H9 (cell line): ENCODE measurements around the gene ATP2B2. TPM values are rescaled to one million over a fixed set of nuclear protein-coding genes. Genes with fewer than 3 reads are reported as not detected.

ENCODE experiments used
- DNase-seq: peaks from one replicate; pipeline ENCODE4 v3.0.0-alpha.2; 2017
- H2AFZ ChIP-seq: one replicate; pipeline ENCODE4 v1.6.1; 2013; ENCODE audit warnings: mild to moderate bottlenecking, low read length, control low read depth, moderate library complexity
- H2AK5ac ChIP-seq: 2 replicates; pipeline ENCODE4 v1.6.1; 2013; ENCODE audit warnings: low read length, control low read depth, mixed read lengths; ENCODE audit not compliant: insufficient read length
- H2BK120ac ChIP-seq: one replicate; pipeline ENCODE4 v1.6.1; 2013; ENCODE audit warnings: low read depth, mild to moderate bottlenecking, low read length, control low read depth, inconsistent platforms; ENCODE audit not compliant: poor library complexity, severe bottlenecking
- H2BK12ac ChIP-seq: 2 replicates; pipeline ENCODE4 v1.6.1; 2013; ENCODE audit warnings: low read length, control low read depth, mixed read lengths, low read depth; ENCODE audit not compliant: insufficient read length
- H2BK15ac ChIP-seq: 2 replicates; pipeline ENCODE4 v1.6.1; 2013; ENCODE audit warnings: low read depth, low read length, control low read depth
- H2BK20ac ChIP-seq: one replicate; pipeline ENCODE4 v1.6.1; 2013; ENCODE audit warnings: low read depth, mild to moderate bottlenecking, low read length, control low read depth, inconsistent platforms; ENCODE audit not compliant: poor library complexity, severe bottlenecking
- H2BK5ac ChIP-seq: 2 replicates; pipeline ENCODE4 v1.6.1; 2013; ENCODE audit warnings: low read length, control low read depth, mixed read lengths; ENCODE audit not compliant: insufficient read length
- H3K14ac ChIP-seq: 2 replicates; pipeline ENCODE4 v1.6.1; 2013; ENCODE audit warnings: low read length, control low read depth; ENCODE audit not compliant: insufficient read depth
- H3K18ac ChIP-seq: 2 replicates; pipeline ENCODE4 v1.6.1; 2013; ENCODE audit warnings: low read depth, mild to moderate bottlenecking, mixed read lengths, low read length, control low read depth; ENCODE audit not compliant: insufficient read length
- H3K23ac ChIP-seq: 2 replicates; pipeline ENCODE4 v1.6.1; 2013; ENCODE audit warnings: low read length, control low read depth, mixed read lengths, low read depth; ENCODE audit not compliant: insufficient read length
- H3K23me2 ChIP-seq: 2 replicates; pipeline ENCODE4 v1.6.1; 2013; ENCODE audit warnings: low read depth, mild to moderate bottlenecking, mixed read lengths, low read length, control low read depth; ENCODE audit not compliant: insufficient read length, poor library complexity, severe bottlenecking
- H3K27ac ChIP-seq: 2 replicates; pipeline ENCODE4 v1.5.1; 2013; ENCODE audit warnings: low read length, control low read depth, mixed read lengths, low read depth; ENCODE audit not compliant: insufficient read length
- H3K27me3 ChIP-seq: 2 replicates; pipeline ENCODE4 v1.6.1; 2013; ENCODE audit warnings: low read length, control low read depth, inconsistent platforms; ENCODE audit not compliant: insufficient read depth
- H3K4ac ChIP-seq: 2 replicates; pipeline ENCODE4 v1.6.1; 2013; ENCODE audit warnings: low read depth, mild to moderate bottlenecking, control low read depth, inconsistent platforms, low read length, moderate library complexity
- H3K4me1 ChIP-seq: 2 replicates; pipeline ENCODE4 v1.6.1; 2013; ENCODE audit warnings: low read length, control low read depth, inconsistent platforms; ENCODE audit not compliant: insufficient read depth
- H3K4me2 ChIP-seq: 2 replicates; pipeline ENCODE4 v1.6.1; 2013; ENCODE audit warnings: low read length, control low read depth, mixed read lengths; ENCODE audit not compliant: insufficient read length, insufficient read depth
- H3K56ac ChIP-seq: 2 replicates; pipeline ENCODE4 v1.6.1; 2013; ENCODE audit warnings: low read depth, mild to moderate bottlenecking, mixed read lengths, low read length, control low read depth; ENCODE audit not compliant: insufficient read length
- H3K79me1 ChIP-seq: 2 replicates; pipeline ENCODE4 v1.6.1; 2013; ENCODE audit warnings: low read depth, mild to moderate bottlenecking, moderate library complexity, low read length, control low read depth, inconsistent platforms; ENCODE audit not compliant: insufficient read depth, poor library complexity, severe bottlenecking
- H3K79me2 ChIP-seq: 2 replicates; pipeline ENCODE4 v1.6.1; 2013; ENCODE audit warnings: low read length, control low read depth, inconsistent platforms; ENCODE audit not compliant: insufficient read depth
- H3K9ac ChIP-seq: 2 replicates; pipeline ENCODE4 v1.6.1; 2013; ENCODE audit warnings: low read length, control low read depth, mixed read lengths; ENCODE audit not compliant: insufficient read length; ENCODE audit errors: extremely low read depth
- H3K9me3 ChIP-seq: one replicate; pipeline ENCODE4 v1.6.1; 2013; ENCODE audit warnings: low read depth, low read length, inconsistent platforms; ENCODE audit not compliant: control insufficient read depth
- H3T11ph ChIP-seq: one replicate; pipeline ENCODE4 v1.6.1; 2013; ENCODE audit warnings: mild to moderate bottlenecking, low read length, control low read depth, inconsistent platforms
- H4K20me1 ChIP-seq: one replicate; pipeline ENCODE4 v1.6.1; 2013; ENCODE audit not compliant: control insufficient read depth, insufficient read length, insufficient read depth
- H4K5ac ChIP-seq: 2 replicates; pipeline ENCODE4 v1.6.1; 2013; ENCODE audit warnings: low read depth, mild to moderate bottlenecking, mixed read lengths, low read length, control low read depth; ENCODE audit not compliant: insufficient read length
- H4K8ac ChIP-seq: replicated peaks from 2 replicates; pipeline ENCODE4 v1.6.1; 2013; ENCODE audit warnings: low read length, control low read depth, mixed read lengths, low read depth; ENCODE audit not compliant: insufficient read length
- H4K91ac ChIP-seq: 2 replicates; pipeline ENCODE4 v1.6.1; 2013; ENCODE audit warnings: low read depth, mild to moderate bottlenecking, moderate library complexity, mixed read lengths, low read length, control low read depth; ENCODE audit not compliant: insufficient read length
- H3K27ac Mint-ChIP-seq, 3 experiments: 2 replicates in 2 of 3; 3 replicates in 1 of 3; pipeline ENCODE4 v1.8.0; 2020 to 2021; ENCODE audit warnings: mixed read lengths in 3 of 3, mild to moderate bottlenecking in 1 of 3, moderate library complexity in 1 of 3
- H3K27me3 Mint-ChIP-seq: 2 replicates; pipeline ENCODE4 v1.8.0; 2021; ENCODE audit warnings: low read depth, mild to moderate bottlenecking, moderate library complexity, mixed read lengths
- H3K36me3 Mint-ChIP-seq, 3 experiments: 2 replicates in 2 of 3; 3 replicates in 1 of 3; pipeline ENCODE4 v1.8.0; 2020 to 2021; ENCODE audit warnings: low read depth in 3 of 3, mixed read lengths in 3 of 3; ENCODE audit not compliant: insufficient read depth in 1 of 3
- H3K4me1 Mint-ChIP-seq, 2 experiments: 2 replicates each; pipeline ENCODE4 v1.8.0; 2020; ENCODE audit warnings: mixed read lengths in 2 of 2
- H3K4me3 Mint-ChIP-seq, 2 experiments: 2 replicates in 1 of 2; 3 replicates in 1 of 2; pipeline ENCODE4 v1.8.0; 2020 to 2021; ENCODE audit warnings: mild to moderate bottlenecking in 2 of 2, mixed read lengths in 2 of 2, moderate library complexity in 1 of 2
- H3K9me3 Mint-ChIP-seq, 2 experiments: 2 replicates in 1 of 2; 3 replicates in 1 of 2; pipeline ENCODE4 v1.8.0; 2020; ENCODE audit warnings: mild to moderate bottlenecking in 2 of 2, mixed read lengths in 2 of 2, moderate library complexity in 1 of 2
- WGBS: extraction: QIAGEN DNeasy Blood & Tissue Kit; methylation state at CpG from one replicate; pipeline ENCODE4 v1.1.7; 2013; ENCODE audit warnings: missing lambda C conversion rate, low lambda C conversion rate, mixed read lengths; ENCODE audit not compliant: insufficient read length; ENCODE audit errors: extremely low coverage; 5-methylcytosine and 5-hydroxymethylcytosine counted together
- total RNA-seq: library from RNA; stranded (reverse); gene quantifications from 2 replicates; pipeline ENCODE4 v1.2.1, GENCODE V29; 2021
- TF ChIP-seq, protein P1 (sequence below): fragments of 200-600 bp; sonication (generic); conservative IDR thresholded peaks from 3 replicates; pipeline ENCODE4 v1.8.0; 2021; ENCODE audit warnings: antibody characterized with exemption, mild to moderate bottlenecking

ATP2B2 gene
- total RNA-seq, 1 experiment from 2014 or later: 0.33 TPM

- H3K23ac ChIP-seq: no peak overlapping the region
- no peaks in the 10 kb centered on the region for H3K9me3 ChIP-seq
- H2BK120ac ChIP-seq: no peak overlapping the region
- TF ChIP-seq, protein P1, sequence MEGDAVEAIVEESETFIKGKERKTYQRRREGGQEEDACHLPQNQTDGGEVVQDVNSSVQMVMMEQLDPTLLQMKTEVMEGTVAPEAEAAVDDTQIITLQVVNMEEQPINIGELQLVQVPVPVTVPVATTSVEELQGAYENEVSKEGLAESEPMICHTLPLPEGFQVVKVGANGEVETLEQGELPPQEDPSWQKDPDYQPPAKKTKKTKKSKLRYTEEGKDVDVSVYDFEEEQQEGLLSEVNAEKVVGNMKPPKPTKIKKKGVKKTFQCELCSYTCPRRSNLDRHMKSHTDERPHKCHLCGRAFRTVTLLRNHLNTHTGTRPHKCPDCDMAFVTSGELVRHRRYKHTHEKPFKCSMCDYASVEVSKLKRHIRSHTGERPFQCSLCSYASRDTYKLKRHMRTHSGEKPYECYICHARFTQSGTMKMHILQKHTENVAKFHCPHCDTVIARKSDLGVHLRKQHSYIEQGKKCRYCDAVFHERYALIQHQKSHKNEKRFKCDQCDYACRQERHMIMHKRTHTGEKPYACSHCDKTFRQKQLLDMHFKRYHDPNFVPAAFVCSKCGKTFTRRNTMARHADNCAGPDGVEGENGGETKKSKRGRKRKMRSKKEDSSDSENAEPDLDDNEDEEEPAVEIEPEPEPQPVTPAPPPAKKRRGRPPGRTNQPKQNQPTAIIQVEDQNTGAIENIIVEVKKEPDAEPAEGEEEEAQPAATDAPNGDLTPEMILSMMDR: no peak
- H3K14ac ChIP-seq: no peak overlapping the region
- no peak overlapping the region for H2BK15ac ChIP-seq
- H3K4ac ChIP-seq: no peak overlapping the region
- no peak overlapping the region for H4K5ac ChIP-seq
- H3K27me3 ChIP-seq: no peaks in the 10 kb centered on the region
- no peak for DNase-seq
- H3T11ph ChIP-seq: no peak overlapping the region
- no peak overlapping the region for H3K18ac ChIP-seq
- no peak overlapping the region for H3K27ac ChIP-seq
- H2BK12ac ChIP-seq: no peak overlapping the region
- H2BK20ac ChIP-seq: no peak overlapping the region
- Mint-ChIP-seq H3K4me1 (peaks cover 6 to 13% of the 10 kb centered on the region in 2 experiments), H3K27ac (no peak overlapping the region), H3K36me3 (no peaks in the 10 kb centered on the region), H3K9me3 (no peaks in the 10 kb centered on the region), H3K4me3 (no peak overlapping the region), H3K27me3 (peaks cover 5% of the 10 kb centered on the region)
- no peaks in the 10 kb centered on the region; the same call in 1 of the 2 replicates for H3K4me1 ChIP-seq
- H3K4me2 ChIP-seq: no peak overlapping the region
- peaks cover 4% of the 10 kb centered on the region for H3K23me2 ChIP-seq
- H2BK5ac ChIP-seq: no peak overlapping the region
- H4K20me1 ChIP-seq: no peaks in the 10 kb centered on the region
- H4K91ac ChIP-seq: no peak overlapping the region
- no peaks in the 10 kb centered on the region for H3K79me2 ChIP-seq
- no peak overlapping the region for H3K56ac ChIP-seq
- no peak overlapping the region for H3K9ac ChIP-seq
- no peaks in the 10 kb centered on the region for H3K79me1 ChIP-seq
- H2AFZ ChIP-seq: no peak overlapping the region
- WGBS: no CpG with 5 or more reads among the region's 10 CpGs
- no peak overlapping the region for H4K8ac ChIP-seq
- no peak overlapping the region for H2AK5ac ChIP-seq
These were observed 4.8 kb upstream of the ATP2B2 start for GRCh38 chr3:10510086-10510742.
